OCI-LY7 (cell line): ENCODE measurements around the gene GALP.

Experiments used
- CTCF ChIP-seq: fragments of 200-600 bp; sonication (generic); conservative IDR thresholded peaks from 2 replicates; pipeline ENCODE4 v1.5.1; 2014; ENCODE audit warnings: mild to moderate bottlenecking, antibody characterized with exemption, low read length, moderate library complexity, mixed read lengths
- EZH2phosphoT487 ChIP-seq: fragments of 200-600 bp; sonication (generic); IDR thresholded peaks from 2 replicates; pipeline ENCODE4 v1.6.1; 2018; ENCODE audit warnings: low read depth, borderline replicate concordance, mild to moderate bottlenecking, mixed run types, antibody characterized with exemption, low read length, moderate library complexity, mixed read lengths

DNA sequence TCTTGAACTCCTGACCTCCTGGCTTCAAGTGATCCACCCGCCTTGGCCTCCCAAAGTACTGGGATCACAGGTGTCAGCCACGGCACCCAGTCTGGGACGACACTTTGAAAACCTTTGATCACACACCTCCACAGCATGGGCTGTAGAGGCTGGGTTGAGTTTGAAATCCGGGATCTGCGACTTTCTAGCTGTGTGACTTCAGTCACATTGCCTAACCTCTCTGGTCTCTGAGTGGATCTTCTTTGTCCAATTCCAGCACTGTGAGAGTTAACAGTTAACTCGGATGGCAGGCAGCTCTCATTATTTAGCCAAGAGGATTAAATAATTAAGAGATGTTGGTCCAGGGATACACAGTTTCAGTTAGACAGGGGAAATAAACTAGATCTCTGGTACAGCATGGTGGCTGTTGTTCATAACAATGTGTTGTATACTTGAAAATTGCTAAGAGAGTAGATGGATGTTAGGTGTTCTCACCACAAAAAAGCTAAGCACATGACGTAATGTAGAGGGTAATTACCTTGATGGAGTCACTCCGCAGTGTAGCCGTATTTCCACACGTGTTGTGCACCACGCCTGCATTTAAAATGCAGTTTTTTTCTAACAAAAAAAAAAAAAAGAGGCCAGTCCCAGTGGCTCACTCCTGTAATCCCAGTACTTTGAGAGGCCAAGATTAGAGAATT, 1.9 kb downstream of the GALP start:
- TF ChIP-seq CTCF (no peak), EZH2phosphoT487 (no peak)
